Adrenal gland (tissue), 12 donors: ENCODE data around the gene TTC4. TPM values are rescaled to one million over a fixed set of nuclear protein-coding genes. Genes with fewer than 3 reads are reported as not detected.

Experiments
- DNase-seq, 7 donors: peaks; one replicate each; pipeline ENCODE4 v3.0.0-alpha.2; 2019 to 2020
- H3K27ac ChIP-seq, 5 donors: fragments of 200-600 bp; sonication (generic) in 4 of 5; 1 replicate in 3 of 5; 2 replicates in 2 of 5; pipeline versions ENCODE4 v1.5.1 to v1.8.0; 2016 to 2020; ENCODE audit warnings: mild to moderate bottlenecking in 1 of 5
- H3K27me3 ChIP-seq: fragments of 200-600 bp; 2 replicates; pipeline ENCODE4 v1.8.0; 2021
- H3K36me3 ChIP-seq, 2 donors: fragments of 200-600 bp; replicated peaks in 1 of 2; 1 replicate in 1 of 2; 2 replicates in 1 of 2; pipeline versions ENCODE4 v1.5.1 to v1.8.0; 2018 to 2022
- H3K4me1 ChIP-seq, 2 donors: fragments of 200-600 bp; replicated peaks in 1 of 2; 1 replicate in 1 of 2; 2 replicates in 1 of 2; pipeline versions ENCODE4 v1.5.1 to v1.8.0; 2018 to 2021
- H3K4me3 ChIP-seq, 4 donors: fragments of 200-600 bp; sonication (generic) in 3 of 4; one replicate each; pipeline ENCODE4 v1.5.1; 2016 to 2018
- H3K9me3 ChIP-seq, 3 donors: fragments of 200-600 bp; sonication (generic) in 1 of 3; replicated peaks in 1 of 3; 1 replicate in 2 of 3; 2 replicates in 1 of 3; pipeline versions ENCODE4 v1.5.1 to v1.8.0; 2016 to 2021
- POLR2A ChIP-seq, 2 donors: fragments of 450-650 bp; IDR thresholded peaks; one replicate each; pipeline ENCODE4 v1.6.1; 2017; ENCODE audit warnings: antibody characterized with exemption in 2 of 2, mild to moderate bottlenecking in 2 of 2, moderate library complexity in 1 of 2
- WGBS, 4 donors: extraction: QIAGEN DNeasy Blood & Tissue Kit in 2 of 4; methylation state at CpG; one replicate each; pipeline versions ENCODE4 v1.1.5 to v1.1.7; 2013 to 2017; 5-methylcytosine and 5-hydroxymethylcytosine counted together
- intact Hi-C, 2 donors: fragments of 100-400 bp; cut with DNase I; formaldehyde crosslinking; loops; one replicate each; pipeline versions ENCODE4 v1.14.1 to v1.15.0; 2022 to 2023
- polyA plus RNA-seq, 3 donors: library from polyadenylated mRNA; stranded (reverse); fragments of 200-250 nt in 2 of 3; fragments of 350-450 nt in 1 of 3; fragmentation: Illumina TruSeq in 1 of 3; extraction: RNeasy Lipid Tissue Mini Kit (QIAGEN cat#74804) in 1 of 3; gene quantifications; one replicate each; pipeline ENCODE4 v1.2.3, GENCODE V29; 2013 to 2014
- total RNA-seq, 9 donors: library from RNA; depleted of rRNA in 4 of 9; stranded (reverse); fragments of >200 nt in 4 of 9; fragments of 120-200 nt in 1 of 9; fragmentation: NEBNext Ultra II Directional in 1 of 9; extraction: Animal tissue kit (Norgen Biotek cat#: 25700) in 1 of 9; gene quantifications; one replicate each; pipeline versions ENCODE4 v1.1.0 to v1.2.4, GENCODE V29; 2013 to 2023
- TF ChIP-seq, protein P1 (sequence below), 6 experiments: fragments of 450-650 bp in 4 of 6; fragments of 200-600 bp in 2 of 6; sonication (generic) in 1 of 6; IDR thresholded peaks; 1 replicate in 5 of 6; 2 replicates in 1 of 6; pipeline versions ENCODE4 v1.5.1 to v1.8.0; 2016 to 2021; ENCODE audit warnings: antibody characterized with exemption in 6 of 6, mild to moderate bottlenecking in 2 of 6, moderate library complexity in 1 of 6
- donor health status: healthy with polysubstance abuse.
- donor health status: Bipolar disorder and iron deficiency.
- donor health status: DM: yes; HTN: yes; CAD: no.
- donor health status: DM: no; HTN: no; CAD: no.
- donor health status: DM: no; HTN: no; CAD: no.
- donor health status: DM: yes; HTN: yes; CAD: no.

Gene TTC4
- total and polyA plus RNA-seq, 12 donors = 7.0 to 59.9 (median 18.6) TPM

DNA sequence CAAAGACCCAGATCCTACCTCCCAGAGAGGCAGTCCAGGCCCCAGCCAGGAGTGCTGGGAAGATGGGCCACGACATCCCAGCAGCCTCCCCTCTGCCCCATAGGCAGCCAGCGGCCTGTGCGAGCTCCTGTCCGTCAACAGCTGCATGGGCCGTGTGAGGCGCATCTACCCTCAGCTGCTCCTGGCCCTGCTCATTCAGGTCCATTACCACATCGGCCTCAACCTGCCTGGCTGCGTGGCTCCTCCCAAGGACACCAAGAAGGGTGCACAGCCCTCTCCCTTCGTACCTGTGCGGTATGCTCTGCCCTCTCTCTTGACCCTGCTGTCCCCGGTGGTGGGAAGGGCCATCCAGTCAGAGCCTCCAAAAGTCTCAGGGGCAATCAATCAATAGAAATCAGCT, 29.5 kb upstream of the TTC4 start:
- Histone ChIP-seq H3K36me3 (no peaks in the 10 kb centered on the region), H3K27ac (no peak overlapping the region), H3K4me1 (no peaks in the 10 kb centered on the region), H3K4me3 (no peak overlapping the region), H3K9me3 (no peaks in the 10 kb centered on the region), H3K27me3 (no peaks in the 10 kb centered on the region)
- TF ChIP-seq POLR2A (IDR thresholded peaks at IDR 0.05) = no peak
- TF ChIP-seq, protein P1, sequence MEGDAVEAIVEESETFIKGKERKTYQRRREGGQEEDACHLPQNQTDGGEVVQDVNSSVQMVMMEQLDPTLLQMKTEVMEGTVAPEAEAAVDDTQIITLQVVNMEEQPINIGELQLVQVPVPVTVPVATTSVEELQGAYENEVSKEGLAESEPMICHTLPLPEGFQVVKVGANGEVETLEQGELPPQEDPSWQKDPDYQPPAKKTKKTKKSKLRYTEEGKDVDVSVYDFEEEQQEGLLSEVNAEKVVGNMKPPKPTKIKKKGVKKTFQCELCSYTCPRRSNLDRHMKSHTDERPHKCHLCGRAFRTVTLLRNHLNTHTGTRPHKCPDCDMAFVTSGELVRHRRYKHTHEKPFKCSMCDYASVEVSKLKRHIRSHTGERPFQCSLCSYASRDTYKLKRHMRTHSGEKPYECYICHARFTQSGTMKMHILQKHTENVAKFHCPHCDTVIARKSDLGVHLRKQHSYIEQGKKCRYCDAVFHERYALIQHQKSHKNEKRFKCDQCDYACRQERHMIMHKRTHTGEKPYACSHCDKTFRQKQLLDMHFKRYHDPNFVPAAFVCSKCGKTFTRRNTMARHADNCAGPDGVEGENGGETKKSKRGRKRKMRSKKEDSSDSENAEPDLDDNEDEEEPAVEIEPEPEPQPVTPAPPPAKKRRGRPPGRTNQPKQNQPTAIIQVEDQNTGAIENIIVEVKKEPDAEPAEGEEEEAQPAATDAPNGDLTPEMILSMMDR (IDR thresholded peaks at IDR 0.05) = no peak
- WGBS, 4 donors = 83 to 87% (median 85%) methylated on average over 4 to 11 of the region's 11 CpGs
- DNase-seq = no peak
- intact Hi-C loops = no loop called here

DNA sequence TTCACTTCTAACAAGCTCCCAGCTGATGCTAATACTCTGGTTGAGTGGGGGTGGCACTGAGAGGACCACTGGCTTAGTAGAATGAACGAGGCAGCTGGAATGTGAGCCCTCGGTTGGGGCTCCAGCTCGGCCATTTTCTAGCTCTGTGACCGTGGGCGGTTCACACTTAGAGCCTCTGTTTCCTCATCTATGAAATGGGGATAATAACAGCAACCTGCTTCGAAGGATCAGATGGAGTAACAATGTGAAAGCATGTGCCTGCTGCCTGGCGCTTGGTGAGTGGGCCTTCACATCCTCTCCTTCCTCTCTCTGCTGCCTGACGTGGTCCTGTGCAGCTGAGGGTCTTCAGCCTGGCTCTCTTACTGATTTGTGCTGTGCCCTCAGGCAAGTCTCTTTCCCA, 20.9 kb upstream of the TTC4 start:
- H3K27me3 ChIP-seq = no peaks in the 10 kb centered on the region
- no peak overlapping the region for H3K4me3 ChIP-seq
- H3K9me3 ChIP-seq = no peaks in the 10 kb centered on the region
- WGBS, 4 donors = 80 to 91% (median 86%) methylated on average over 8 of the region's 8 CpGs
- no peaks in the 10 kb centered on the region for H3K36me3 ChIP-seq
- H3K27ac ChIP-seq = no peak overlapping the region
- H3K4me1 ChIP-seq = no peaks in the 10 kb centered on the region
- TF ChIP-seq, protein P1 (IDR thresholded peaks at IDR 0.05) = no peak
- no peak for TF ChIP-seq POLR2A (IDR thresholded peaks at IDR 0.05)
- intact Hi-C loops = no loop called here
- no peak for DNase-seq

- no peaks in the 10 kb centered on the region for H3K36me3 ChIP-seq
- intact Hi-C loops = no loop called here
- no peaks in the 10 kb centered on the region for H3K27me3 ChIP-seq
- no peak overlapping the region for H3K27ac ChIP-seq
- DNase-seq = no peak
- no peaks in the 10 kb centered on the region for H3K4me1 ChIP-seq
- no peaks in the 10 kb centered on the region for H3K9me3 ChIP-seq
- WGBS, 4 donors = 85 to 95% (median 92%) methylated on average over 15 of the region's 15 CpGs
- H3K4me3 ChIP-seq = no peak overlapping the region
- TF ChIP-seq, protein P1 (IDR thresholded peaks at IDR 0.05) = no peak
- TF ChIP-seq POLR2A (IDR thresholded peaks at IDR 0.05) = no peak
Measured at GRCh38 chr1:54695221-54695620, 20.4 kb upstream of the TTC4 start.

DNA sequence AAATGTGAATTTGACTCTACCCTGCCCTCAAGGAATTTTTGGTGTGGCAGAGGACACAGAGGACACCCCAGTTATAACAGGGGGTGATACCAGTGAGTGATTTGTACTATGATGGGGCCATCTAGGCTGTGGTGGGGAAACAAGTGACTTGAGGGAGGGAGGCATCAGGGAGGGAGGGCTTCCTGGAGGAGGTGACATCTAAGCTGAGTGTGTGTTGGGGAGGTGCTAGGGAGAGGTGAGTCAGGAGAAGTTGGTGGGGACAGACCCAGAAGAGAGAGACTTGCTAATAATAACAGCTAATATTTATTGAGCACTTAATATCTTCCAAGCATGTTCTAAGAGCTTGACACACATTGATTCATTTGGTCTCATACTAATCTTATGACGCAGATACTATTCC, 19.9 kb upstream of the TTC4 start:
- WGBS, 4 donors = 56 to 72% (median 67%) methylated on average over 1 of the region's 1 CpG
- TF ChIP-seq, protein P1 (IDR thresholded peaks at IDR 0.05) = no peak
- no peak for TF ChIP-seq POLR2A (IDR thresholded peaks at IDR 0.05)
- Histone ChIP-seq H3K36me3 (no peaks in the 10 kb centered on the region), H3K9me3 (no peaks in the 10 kb centered on the region), H3K4me3 (no peak overlapping the region), H3K27ac (no peak overlapping the region), H3K4me1 (no peaks in the 10 kb centered on the region), H3K27me3 (no peaks in the 10 kb centered on the region)
- intact Hi-C loops = no loop called here
- DNase-seq = no peak
